ENCODE measurements around the gene CISD3. TPM values are rescaled to one million over a fixed set of nuclear protein-coding genes. Genes with fewer than 3 reads are reported as not detected.
A peak's percentile ranks its signal among the peaks of the same experiment; 100 is the strongest.

Gene CISD3
- polyA plus RNA-seq, 1 experiment: 17.1 TPM

- no peak for DNase-seq (ENCODE audit: low read depth)
- Histone ChIP-seq H3K36me3 (ENCODE audit: control insufficient read depth, insufficient read depth, low read length) (peaks cover 7% of the 10 kb centered on the region), H3K4me3 (ENCODE audit: low read depth, low read length) (no peak overlapping the region), H3K27me3 (ENCODE audit: control insufficient read depth, insufficient read depth, low read length) (no peaks in the 10 kb centered on the region)
- TF ChIP-seq CTCF (IDR thresholded peaks at IDR 0.05; ENCODE audit: insufficient read depth, low read depth, low read length): no peak
- CTCF ChIA-PET: interaction anchor here (1.0 to 3.2 kb wide), 5 partner anchors 11 to 425 kb away, joined by 3 to 22 read pairs (median 4); no protein-coding TSS in a partner anchor
- POLR2A ChIA-PET: no interaction called here
These were observed 1.8 kb upstream of the CISD3 start for GRCh38 chr17:38728290-38728831.

GRCh38 chr17:38729368-38729885 lies 714 bp upstream of the CISD3 start:
- 0 out of 2 replicates have a peak, but pooled peaks have one; percentile 9 for TF ChIP-seq CTCF (IDR thresholded peaks at IDR 0.05; ENCODE audit: insufficient read depth, low read depth, low read length)
- Histone ChIP-seq H3K27me3 (ENCODE audit: control insufficient read depth, insufficient read depth, low read length) (no peaks in the 10 kb centered on the region), H3K4me3 (ENCODE audit: low read depth, low read length) (peak overlapping the region; percentile 55), H3K36me3 (ENCODE audit: control insufficient read depth, insufficient read depth, low read length) (peaks cover 10% of the 10 kb centered on the region)
- no peak for DNase-seq (ENCODE audit: low read depth)
- POLR2A ChIA-PET: no interaction called here
- CTCF ChIA-PET: interaction anchor here (1.0 to 3.2 kb wide), 5 partner anchors 12 to 424 kb away, joined by 3 to 22 read pairs (median 4); no protein-coding TSS in a partner anchor

DNA sequence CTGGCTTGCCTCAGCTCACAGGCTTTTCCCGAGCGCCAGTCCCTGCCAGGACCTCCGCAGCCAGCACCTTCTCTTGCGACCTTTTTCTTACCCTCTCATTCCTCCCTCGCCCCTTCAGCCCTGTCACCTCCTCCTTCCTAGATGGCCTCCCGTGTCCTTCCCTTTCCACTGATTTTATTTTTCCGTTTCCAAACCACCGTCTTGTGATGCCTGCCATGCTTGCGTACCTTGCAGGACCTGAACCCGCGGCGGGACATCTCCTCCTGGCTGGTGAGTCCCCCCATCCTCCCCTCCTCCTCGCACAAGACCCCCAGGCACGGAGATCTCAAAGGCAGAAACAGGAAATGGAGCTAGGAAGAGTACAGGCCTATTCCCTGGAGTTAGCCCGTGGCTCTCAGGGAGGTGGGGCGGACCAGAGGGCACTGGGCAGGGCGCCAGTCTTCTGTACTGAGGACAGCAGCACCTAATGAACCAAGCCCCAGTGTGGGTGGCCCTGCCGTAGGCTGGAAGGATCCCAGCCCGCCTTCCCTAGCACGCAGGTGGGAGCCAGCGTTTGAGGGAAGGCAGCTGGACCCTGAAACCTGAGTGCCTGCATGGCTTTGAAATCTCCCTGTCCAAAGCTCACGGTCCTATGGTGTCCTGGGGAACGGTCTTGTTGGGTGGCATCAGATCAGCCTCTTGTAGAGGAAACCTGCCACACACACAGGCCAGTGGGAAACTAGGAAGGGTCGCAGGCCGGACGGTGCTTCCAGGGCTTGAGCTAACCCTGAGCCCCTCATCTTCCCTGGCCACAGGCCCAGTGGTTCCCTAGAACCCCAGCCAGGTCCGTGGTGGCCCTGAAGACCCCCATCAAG lies 612 bp downstream of the CISD3 start:
- Histone ChIP-seq H3K36me3 (ENCODE audit: control insufficient read depth, insufficient read depth, low read length) (peaks cover 13% of the 10 kb centered on the region), H3K27me3 (ENCODE audit: control insufficient read depth, insufficient read depth, low read length) (no peaks in the 10 kb centered on the region), H3K4me3 (ENCODE audit: low read depth, low read length) (peak overlapping the region; percentile 63)
- DNase-seq (ENCODE audit: low read depth): no peak
- POLR2A ChIA-PET: interaction anchor here (0.6 kb wide), 2 partner anchors 123 to 138 kb away, joined by 3 read pairs; no protein-coding TSS in a partner anchor
- CTCF ChIA-PET: interaction anchor here (0.6 to 2.8 kb wide), 18 partner anchors 12 to 1324 kb away, joined by 3 to 34 read pairs (median 4); partner anchors contain the start of genes MLLT6, PSMB3 and RPL23
- no peak for TF ChIP-seq CTCF (IDR thresholded peaks at IDR 0.05; ENCODE audit: insufficient read depth, low read depth, low read length)

GRCh38 chr17:38731526-38732294 lies 1.6 kb downstream of the CISD3 start:
- no peak for TF ChIP-seq CTCF (IDR thresholded peaks at IDR 0.05; ENCODE audit: insufficient read depth, low read depth, low read length)
- ChIA-PET POLR2A (no interaction called here), CTCF (interaction anchor here (1.1 to 2.8 kb wide), 11 partner anchors 7 to 509 kb away, joined by 3 to 34 read pairs (median 4); no protein-coding TSS in a partner anchor)
- no peak for DNase-seq (ENCODE audit: low read depth)
- Histone ChIP-seq H3K36me3 (ENCODE audit: control insufficient read depth, insufficient read depth, low read length) (peaks cover 17% of the 10 kb centered on the region), H3K27me3 (ENCODE audit: control insufficient read depth, insufficient read depth, low read length) (no peaks in the 10 kb centered on the region), H3K4me3 (ENCODE audit: low read depth, low read length) (no peak overlapping the region)

All from BJ (cell line).